K562 (cell line): ENCODE results near the gene PRMT6. TPM values are rescaled to one million over a fixed set of nuclear protein-coding genes. Genes with fewer than 3 reads are reported as not detected.
"Not testable (repeated sequence)": the region's sequence is repeated elsewhere in the genome, so short reads cannot be mapped to it uniquely, and the experiment has no call there.

Experiments
- ATAC-seq: fragments of 200-7000 bp; cut with Tn5 transposase; 3 replicates; pipeline ENCODE4 v1.9.1; 2020; ENCODE audit warnings: moderate library complexity
- BruUV-seq: library from RNA; stranded (reverse); fragments of 400-500 nt; replicated peaks from 2 replicates; lab custom pipeline; 2021; lab: Mats Ljungman, UMichigan
- CTCF ChIA-PET: fragments of 300-600 bp; formaldehyde crosslinking; extraction: SDS; loops from one replicate; lab custom pipeline; 2021; ENCODE audit warnings: low intra/inter-chr PET ratio; lab: Yijun Ruan, JAX
- POLR2A ChIA-PET: fragments of 300-600, 350-650 bp; sonication (Branson Sonifier 250); formaldehyde crosslinking; extraction: SDS; loops from one replicate; lab custom pipeline; 2021; ENCODE audit warnings: antibody characterized with exemption, inconsistent platforms; lab: Yijun Ruan, JAX
- DNase-seq, 4 experiments: peaks; one replicate each; pipeline versions ENCODE4 v3.0.0 to v3.0.0-alpha.2; 2011 to 2018; ENCODE audit warnings: low spot score in 3 of 4, mixed read lengths in 3 of 4; ENCODE audit errors: extremely low read depth in 1 of 4
- FAIRE-seq: peaks from 2 replicates; lab custom pipeline; 2011; peaks lifted over from hg19 to GRCh38; lab: Jason Lieb, UNC
- H2AFZ ChIP-seq: 2 replicates; pipeline ENCODE4 v1.6.0; 2011; ENCODE audit warnings: low read depth, low read length, control low read depth, inconsistent platforms
- H3K27ac ChIP-seq: fragments of 200-600 bp; 3 replicates; pipeline ENCODE4 v1.8.0; 2011; ENCODE audit warnings: low read depth, mild to moderate bottlenecking, control low read depth, inconsistent platforms, low read length, moderate library complexity, mixed read lengths; ENCODE audit errors: extremely low read depth
- H3K27me3 ChIP-seq, 2 experiments: fragments of 300-600 bp in 1 of 2; 2 replicates in 1 of 2; 3 replicates in 1 of 2; pipeline versions ENCODE4 v1.6.0 to v1.8.0; 2011; ENCODE audit warnings: inconsistent platforms in 2 of 2, low read length in 2 of 2, mild to moderate bottlenecking in 1 of 2, mixed read lengths in 1 of 2, moderate library complexity in 1 of 2; ENCODE audit not compliant: control insufficient read depth in 2 of 2, insufficient read depth in 2 of 2
- H3K36me3 ChIP-seq: fragments of 300-600 bp; 3 replicates; pipeline ENCODE4 v1.8.0; 2011; ENCODE audit warnings: mild to moderate bottlenecking, low read length, inconsistent platforms; ENCODE audit not compliant: control insufficient read depth, insufficient read depth
- H3K4me1 ChIP-seq, 2 experiments: fragments of 200-600 bp in 1 of 2; replicated peaks in 1 of 2; 2 replicates in 1 of 2; 3 replicates in 1 of 2; pipeline versions ENCODE4 v1.5.1 to v1.8.0; 2011; ENCODE audit warnings: inconsistent platforms in 2 of 2, low read length in 2 of 2, mild to moderate bottlenecking in 1 of 2, mixed read lengths in 1 of 2, moderate library complexity in 1 of 2; ENCODE audit not compliant: control insufficient read depth in 2 of 2, insufficient read depth in 2 of 2
- H3K4me2 ChIP-seq: 2 replicates; pipeline ENCODE4 v1.6.1; 2011; ENCODE audit warnings: low read length, control low read depth, inconsistent platforms, mixed read lengths; ENCODE audit not compliant: insufficient read depth
- H3K4me3 ChIP-seq: fragments of 200-600 bp; sonication (generic), shearing (Covaris generic); 2 replicates; pipeline ENCODE4 v1.5.1; 2016; ENCODE audit warnings: control low read depth, inconsistent platforms
- H3K79me2 ChIP-seq: fragments of 200-600 bp; 3 replicates; pipeline ENCODE4 v1.8.0; 2011; ENCODE audit warnings: low read length, inconsistent platforms; ENCODE audit not compliant: control insufficient read depth, insufficient read depth
- H3K9ac ChIP-seq, 2 experiments: 2 replicates each; pipeline versions ENCODE4 v1.6.0 to v1.6.1; 2011; ENCODE audit warnings: low read depth in 2 of 2, low read length in 2 of 2, control low read depth in 1 of 2, inconsistent platforms in 1 of 2, mild to moderate bottlenecking in 1 of 2, mixed read lengths in 1 of 2; ENCODE audit not compliant: insufficient read depth in 1 of 2
- H3K9me1 ChIP-seq: one replicate; pipeline ENCODE4 v1.6.0; 2011; ENCODE audit warnings: inconsistent platforms, mild to moderate bottlenecking, low read length, moderate library complexity; ENCODE audit not compliant: control insufficient read depth, insufficient read depth
- H3K9me3 ChIP-seq: replicated peaks from 2 replicates; pipeline ENCODE4 v1.5.1; 2011; ENCODE audit warnings: low read depth, low read length, inconsistent platforms; ENCODE audit not compliant: control insufficient read depth, insufficient read depth
- H4K20me1 ChIP-seq: replicated peaks from 2 replicates; pipeline ENCODE4 v1.6.1; 2011; ENCODE audit warnings: low read length, inconsistent platforms, mixed read lengths; ENCODE audit not compliant: control insufficient read depth, insufficient read depth
- ARNT ChIP-seq, 2 experiments: fragments of 450-650 bp; IDR thresholded peaks; 2 replicates each; pipeline ENCODE4 v1.6.1; 2016; ENCODE audit warnings: mild to moderate bottlenecking in 1 of 2
- EGR1 ChIP-seq: fragments of 450-650 bp; conservative IDR thresholded peaks from 2 replicates; pipeline ENCODE4 v1.6.1; 2017; ENCODE audit warnings: mild to moderate bottlenecking
- ETV6 ChIP-seq, 3 experiments: fragments of 150-350 bp in 1 of 3; sonication (generic) in 1 of 3; formaldehyde crosslinking in 1 of 3; IDR thresholded peaks; 2 replicates each; pipeline versions ENCODE4 v1.6.1 to v1.8.0; 2014 to 2022; ENCODE audit warnings: borderline replicate concordance in 2 of 3, low read depth in 2 of 3, antibody characterized with exemption in 1 of 3, low read length in 1 of 3, mild to moderate bottlenecking in 1 of 3, missing genetic modification reagents in 1 of 3
- HDGF ChIP-seq: fragments of 450-650 bp; IDR thresholded peaks from 2 replicates; pipeline ENCODE4 v1.6.1; 2016
- HLTF ChIP-seq: fragments of 450-650 bp; IDR thresholded peaks from 2 replicates; pipeline ENCODE4 v1.6.1; 2016
- MBD1 ChIP-seq: fragments of 250-450 bp; sonication (Bioruptor Pico); IDR thresholded peaks from 2 replicates; pipeline ENCODE4 v1.8.0; 2022; ENCODE audit warnings: inconsistent platforms
- MIER1 ChIP-seq: fragments of 450-650 bp; IDR thresholded peaks from 2 replicates; pipeline ENCODE4 v1.6.1; 2016; ENCODE audit warnings: antibody characterized with exemption, mild to moderate bottlenecking, low read depth
- NCOA4 ChIP-seq: fragments of 450-650 bp; IDR thresholded peaks from 2 replicates; pipeline ENCODE4 v1.6.1; 2018; ENCODE audit warnings: mild to moderate bottlenecking; ENCODE audit not compliant: partially characterized antibody
- PHB2 ChIP-seq: fragments of 450-650 bp; IDR thresholded peaks from 2 replicates; pipeline ENCODE4 v1.6.1; 2017; ENCODE audit warnings: low read depth
- TRIM24 ChIP-seq, 2 experiments: fragments of 450-650 bp; IDR thresholded peaks; 2 replicates each; pipeline ENCODE4 v1.6.1; 2016
- TRIM25 ChIP-seq: fragments of 450-650 bp; IDR thresholded peaks from 2 replicates; pipeline ENCODE4 v1.7.0; 2016; ENCODE audit warnings: borderline replicate concordance
- ZBTB2 ChIP-seq: fragments of 450-650 bp; IDR thresholded peaks from 2 replicates; pipeline ENCODE4 v1.6.1; 2016; ENCODE audit warnings: antibody characterized with exemption
- ZNF280A ChIP-seq: fragments of 450-650 bp; IDR thresholded peaks from 2 replicates; pipeline ENCODE4 v1.6.1; 2018; ENCODE audit warnings: mild to moderate bottlenecking, low read depth; ENCODE audit not compliant: partially characterized antibody
- WGBS: fragments of 100-300 bp; shearing (Covaris generic); methylation state at CpG from one replicate; pipeline ENCODE4 v1.1.6; 2016; ENCODE audit warnings: low coverage, mixed read lengths; ENCODE audit not compliant: insufficient coverage; ENCODE audit errors: missing lambda C conversion rate; 5-methylcytosine and 5-hydroxymethylcytosine counted together
- in situ Hi-C: fragments of 300-500 bp; cut with MboI; formaldehyde crosslinking; loops from 4 replicates; pipeline ENCODE4 v1.15.0; 2018; ENCODE audit warnings: inconsistent platforms, mixed read lengths
- intact Hi-C: fragments of 100-400 bp; cut with micrococcal nuclease; formaldehyde crosslinking; loops from 2 replicates; pipeline ENCODE4 v1.14.2; 2022
- polyA plus RNA-seq, 8 experiments: library from polyadenylated mRNA; depleted of rRNA in 4 of 8; stranded (reverse) in 5 of 8; unstranded in 3 of 8; fragments of >200 nt; fragmentation: Nextera tagmentation in 2 of 8; fragmentation: Illumina TruSeq in 1 of 8; extraction: Ambion mirVana in 2 of 8; extraction: Trizol in 1 of 8; gene quantifications; 2 replicates each; pipeline versions ENCODE4 v1.2.1 to v1.2.3, GENCODE V29; 2011 to 2014; ENCODE audit warnings: inconsistent platforms in 1 of 8, missing spikeins in 1 of 8
- total RNA-seq, 7 experiments: library from RNA; depleted of rRNA in 6 of 7; stranded (reverse); fragments of >200 nt in 6 of 7; fragmentation: Illumina TruSeq in 2 of 7; extraction: Trizol in 2 of 7; gene quantifications; 2 replicates each; pipeline versions ENCODE4 v1.2.1 to v1.2.3, GENCODE V29; 2011 to 2021; ENCODE audit warnings: low replicate concordance in 1 of 7

Gene PRMT6
- total and polyA plus RNA-seq, 9 of the 15 experiments (the other 6 are each of a cell fraction or from before 2014, with no cell fraction given), result 6.1 to 36.9 (median 29.4) TPM

GRCh38 chr1:107055919-107056425, 502 bp upstream of the PRMT6 start:
- Histone ChIP-seq H3K79me2 (peaks cover 29% of the 10 kb centered on the region), H3K9ac (peak overlapping the region; percentile 83 to 100), H3K27ac (peak overlapping the region; percentile 87), H3K4me3 (peak overlapping the region; percentile 77), H3K36me3 (peaks cover 27% of the 10 kb centered on the region; the same call in 2 of the 3 replicates), H2AFZ (peak overlapping the region; percentile 99), H3K4me2 (peak overlapping the region; percentile 97), H3K4me1 (peaks cover 3 to 19% of the 10 kb centered on the region in 2 experiments; a peak in 3 of 5 replicates)
- H3K9me3 ChIP-seq; H3K27me3 ChIP-seq; H3K9me1 ChIP-seq; in situ Hi-C loops; CTCF ChIA-PET; DNase-seq; H4K20me1 ChIP-seq; POLR2A ChIA-PET; ATAC-seq; FAIRE-seq; TF ChIP-seq ETV6 (CRISPR knock-in tag; IDR thresholded peaks at IDR 0.05; ENCODE audit: borderline replicate concordance): not testable (repeated sequence)
- BruUV-seq, result TSS peak; percentile 75
- intact Hi-C loops, result loop anchor here (5.0 kb wide), 1 partner anchor 39 kb away; no protein-coding TSS in a partner anchor
- 65% methylated on average over 24 of the region's 24 CpGs for WGBS
- TF ChIP-seq PHB2 (peak; percentile 13; the same call in 1 of the 2 replicates), HDGF (peak; percentile 79; the same call in 1 of the 2 replicates), ARNT (IDR thresholded peaks at IDR 0.05) (peak in 1 of 2 experiments; percentile 56; a peak in 2 of 4 replicates), MBD1 (peak; percentile 93), ZBTB2 (0 out of 2 replicates have a peak, but pooled peaks have one; percentile 10), NCOA4 (peak; percentile 36), TRIM25 (peak; percentile 51; the same call in 1 of the 2 replicates), TRIM24 (IDR thresholded peaks at IDR 0.05) (0 out of 4 replicates have a peak, but pooled peaks of 1 of the 2 experiments have one; percentile 15), ZNF280A (peak; percentile 31), ETV6 (IDR thresholded peaks at IDR 0.05; ENCODE audit: borderline replicate concordance in 1 of 2, low read depth in 2 of 2, low read length in 1 of 2) (0 out of 4 replicates have a peak, but pooled peaks of 1 of the 2 experiments have one; percentile 8), MIER1 (peak; percentile 22; the same call in 1 of the 2 replicates), HLTF (peak; percentile 62), EGR1 (peak; percentile 14)
